Stimulated activated CD4-positive, alpha-beta T cell treated with anti-CD3 and anti-CD28 coated beads, Interleukin-1b, Interleukin-23, amount 100 ng/mL, for 24 hours (primary cell): ENCODE results near the gene CCNY.
A peak's percentile ranks its signal among the peaks of the same experiment; 100 is the strongest.
"Not testable (repeated sequence)": the region's sequence is repeated elsewhere in the genome, so short reads cannot be mapped to it uniquely, and the experiment has no call there.

Source experiments
- DNase-seq, 4 experiments: peaks; one replicate each; pipeline ENCODE4 v3.0.0-alpha.2; 2020; ENCODE audit warnings: low read depth in 4 of 4, low spot score in 1 of 4

Gene CCNY

GRCh38 chr10:35336084-35336831 is at the start of gene CCNY:
Gene CCNY, plus strand, starts transcription at chr10:35336509. Its CDS starts 545 bp downstream, at chr10:35337054.
- peak; percentile 62 to 77 (median 66) for DNase-seq

- no peak for DNase-seq
Measured at GRCh38 chr10:35289198-35289597, 47.1 kb upstream of the CCNY start.

- no peak for DNase-seq
Measured at GRCh38 chr10:35294506-35294905, 41.8 kb upstream of the CCNY start.

GRCh38 chr10:35299016-35299415 is 37.3 kb upstream of the CCNY start:
- DNase-seq = no peak

- no peak for DNase-seq
Measured at GRCh38 chr10:35300063-35300699, 36.1 kb upstream of the CCNY start.

GRCh38 chr10:35304649-35305048 is 31.7 kb upstream of the CCNY start:
- DNase-seq = no peak

GRCh38 chr10:35306852-35307251 is 29.5 kb upstream of the CCNY start:
- DNase-seq = no peak

- no peak for DNase-seq
Measured at GRCh38 chr10:35307297-35307696, 29.0 kb upstream of the CCNY start.

GRCh38 chr10:35308809-35309208 is 27.5 kb upstream of the CCNY start:
- DNase-seq = no peak

GRCh38 chr10:35314142-35314541 is 22.2 kb upstream of the CCNY start:
- DNase-seq = not testable (repeated sequence)

- not testable (repeated sequence) for DNase-seq
Measured at GRCh38 chr10:35315235-35315634, 21.1 kb upstream of the CCNY start.

GRCh38 chr10:35316218-35316967 is 19.9 kb upstream of the CCNY start:
- DNase-seq = no peak

- no peak for DNase-seq
Measured at GRCh38 chr10:35318551-35318950, 17.8 kb upstream of the CCNY start.

- DNase-seq = no peak
Measured at GRCh38 chr10:35320341-35320740, 16.0 kb upstream of the CCNY start.

- DNase-seq = no peak
Measured at GRCh38 chr10:35322636-35323035, 13.7 kb upstream of the CCNY start.

- DNase-seq = no peak
Measured at GRCh38 chr10:35324196-35324595, 12.1 kb upstream of the CCNY start.

- DNase-seq = no peak
Measured at GRCh38 chr10:35326466-35327235, 9.7 kb upstream of the CCNY start.

GRCh38 chr10:35327790-35328403 is 8.4 kb upstream of the CCNY start:
- no peak for DNase-seq

GRCh38 chr10:35328404-35329037 is 7.8 kb upstream of the CCNY start:
- no peak for DNase-seq

- no peak for DNase-seq
Measured at GRCh38 chr10:35329520-35329919, 6.8 kb upstream of the CCNY start.
